WTC11 (cell line): ENCODE measurements around the gene FAM177A1. TPM values are rescaled to one million over a fixed set of nuclear protein-coding genes. Genes with fewer than 3 reads are reported as not detected.

Experiments used
- ATAC-seq: fragments of 200-7000 bp; cut with Tn5 transposase; 2 replicates; pipeline ENCODE4 v1.10.0; 2021; ENCODE audit warnings: mild to moderate bottlenecking, moderate library complexity
- CTCF ChIA-PET: fragments of 300-600 bp; sonication (Branson Sonifier 250); formaldehyde crosslinking; loops from one replicate; lab custom pipeline; 2021; ENCODE audit warnings: antibody characterized with exemption; lab: Charles Lee
- POLR2A ChIA-PET: fragments of 350-600 bp; sonication (Branson Sonifier 250); formaldehyde crosslinking; loops from one replicate; lab custom pipeline; 2021; ENCODE audit warnings: antibody characterized with exemption; lab: Charles Lee
- DNase-seq: peaks from one replicate; pipeline ENCODE4 v3.0.0; 2021; ENCODE audit warnings: low spot score
- H3K27ac Mint-ChIP-seq: 2 replicates; pipeline ENCODE4 v1.8.0; 2021; ENCODE audit warnings: mixed read lengths
- H3K27me3 Mint-ChIP-seq: 2 replicates; pipeline ENCODE4 v1.8.0; 2021; ENCODE audit warnings: low read depth, mild to moderate bottlenecking, moderate library complexity, mixed read lengths
- H3K36me3 Mint-ChIP-seq: 2 replicates; pipeline ENCODE4 v1.8.0; 2021; ENCODE audit warnings: mixed read lengths
- H3K4me1 Mint-ChIP-seq: 2 replicates; pipeline ENCODE4 v1.8.0; 2022; ENCODE audit warnings: mixed read lengths
- H3K4me3 Mint-ChIP-seq: 2 replicates; pipeline ENCODE4 v1.8.0; 2021; ENCODE audit warnings: mild to moderate bottlenecking, moderate library complexity, mixed read lengths
- H3K9me3 Mint-ChIP-seq: 2 replicates; pipeline ENCODE4 v1.8.0; 2021; ENCODE audit warnings: mixed read lengths
- CREB1 ChIP-seq: sonication (generic); formaldehyde crosslinking; IDR thresholded peaks from 2 replicates; pipeline ENCODE4 v1.8.0; 2023; ENCODE audit warnings: mild to moderate bottlenecking, missing genetic modification reagents
- ETV6 ChIP-seq: sonication (generic); formaldehyde crosslinking; IDR thresholded peaks from 2 replicates; pipeline ENCODE4 v1.8.1; 2022; ENCODE audit warnings: mild to moderate bottlenecking, missing genetic modification reagents
- GTF2I ChIP-seq: fragments of 250-450 bp; sonication (Bioruptor Pico); conservative IDR thresholded peaks from 2 replicates; pipeline ENCODE4 v1.4.0; 2021; ENCODE audit warnings: mild to moderate bottlenecking
- NR2C2 ChIP-seq: sonication (generic); formaldehyde crosslinking; IDR thresholded peaks from 2 replicates; pipeline ENCODE4 v1.8.0; 2022; ENCODE audit warnings: mild to moderate bottlenecking, missing genetic modification reagents
- NR3C1 ChIP-seq: sonication (generic); formaldehyde crosslinking; conservative IDR thresholded peaks from 2 replicates; pipeline ENCODE4 v1.8.1; 2023; ENCODE audit warnings: low read depth, mild to moderate bottlenecking, missing genetic modification reagents
- OVOL2 ChIP-seq: fragments of 250-450 bp; sonication (Bioruptor Pico); IDR thresholded peaks from 2 replicates; pipeline ENCODE4 v1.9.0; 2021; ENCODE audit warnings: mild to moderate bottlenecking, borderline replicate concordance
- PRRX2 ChIP-seq: fragments of 250-450 bp; sonication (Bioruptor Pico); IDR thresholded peaks from 2 replicates; pipeline ENCODE4 v1.8.0; 2021; ENCODE audit warnings: mild to moderate bottlenecking
- TCF7 ChIP-seq: sonication (generic); formaldehyde crosslinking; IDR thresholded peaks from 2 replicates; pipeline ENCODE4 v1.8.0; 2022; ENCODE audit warnings: mild to moderate bottlenecking, low read depth, missing genetic modification reagents, moderate library complexity
- TEAD1 ChIP-seq: sonication (generic); formaldehyde crosslinking; IDR thresholded peaks from 2 replicates; pipeline ENCODE4 v1.8.0; 2022; ENCODE audit warnings: mild to moderate bottlenecking, missing genetic modification reagents
- TEAD4 ChIP-seq: sonication (generic); formaldehyde crosslinking; IDR thresholded peaks from 2 replicates; pipeline ENCODE4 v1.8.0; 2022; ENCODE audit warnings: mild to moderate bottlenecking, missing genetic modification reagents
- TP53 ChIP-seq: sonication (generic); formaldehyde crosslinking; IDR thresholded peaks from 2 replicates; pipeline ENCODE4 v1.8.1; 2023; ENCODE audit warnings: mild to moderate bottlenecking, missing genetic modification reagents
- ZBTB21 ChIP-seq: sonication (generic); formaldehyde crosslinking; IDR thresholded peaks from 2 replicates; pipeline ENCODE4 v1.8.1; 2023; ENCODE audit warnings: mild to moderate bottlenecking, missing genetic modification reagents, borderline replicate concordance
- ZNF671 ChIP-seq: fragments of 250-450 bp; sonication (Bioruptor Pico); IDR thresholded peaks from 2 replicates; pipeline ENCODE4 v1.8.0; 2021; ENCODE audit warnings: mild to moderate bottlenecking
- total RNA-seq: library from RNA; stranded (reverse); gene quantifications from 3 replicates; pipeline ENCODE4 v1.2.3, GENCODE V29; 2021
- TF ChIP-seq, protein P1 (sequence below): sonication (generic); formaldehyde crosslinking; IDR thresholded peaks from 2 replicates; pipeline ENCODE4 v1.8.1; 2023; ENCODE audit warnings: mild to moderate bottlenecking, missing genetic modification reagents
- TF ChIP-seq, protein P2 (sequence below): sonication (generic); formaldehyde crosslinking; IDR thresholded peaks from 2 replicates; pipeline ENCODE4 v1.8.0; 2023; ENCODE audit warnings: missing genetic modification reagents, mild to moderate bottlenecking, borderline replicate concordance
- TF ChIP-seq, protein P3 (sequence below): sonication (generic); formaldehyde crosslinking; IDR thresholded peaks from 2 replicates; pipeline ENCODE4 v1.8.1; 2023; ENCODE audit warnings: mild to moderate bottlenecking, missing genetic modification reagents, moderate library complexity
- TF ChIP-seq, protein P4 (sequence below): sonication (generic); formaldehyde crosslinking; IDR thresholded peaks from 2 replicates; pipeline ENCODE4 v1.8.1; 2022; ENCODE audit warnings: mild to moderate bottlenecking, moderate library complexity, missing genetic modification reagents
- TF ChIP-seq, protein P5 (sequence below): sonication (generic); formaldehyde crosslinking; IDR thresholded peaks from 2 replicates; pipeline ENCODE4 v1.8.0; 2023; ENCODE audit warnings: mild to moderate bottlenecking, missing genetic modification reagents
- TF ChIP-seq, protein P6 (sequence below): sonication (generic); formaldehyde crosslinking; IDR thresholded peaks from 2 replicates; pipeline ENCODE4 v1.8.0; 2022; ENCODE audit warnings: mild to moderate bottlenecking, missing genetic modification reagents
- TF ChIP-seq, protein P7 (sequence below): fragments of 250-450 bp; sonication (Bioruptor Pico); IDR thresholded peaks from 2 replicates; pipeline ENCODE4 v1.8.0; 2021; ENCODE audit warnings: mild to moderate bottlenecking

FAM177A1 gene
- total RNA-seq, 1 experiment from 2014 or later, result 44.7 TPM

DNA sequence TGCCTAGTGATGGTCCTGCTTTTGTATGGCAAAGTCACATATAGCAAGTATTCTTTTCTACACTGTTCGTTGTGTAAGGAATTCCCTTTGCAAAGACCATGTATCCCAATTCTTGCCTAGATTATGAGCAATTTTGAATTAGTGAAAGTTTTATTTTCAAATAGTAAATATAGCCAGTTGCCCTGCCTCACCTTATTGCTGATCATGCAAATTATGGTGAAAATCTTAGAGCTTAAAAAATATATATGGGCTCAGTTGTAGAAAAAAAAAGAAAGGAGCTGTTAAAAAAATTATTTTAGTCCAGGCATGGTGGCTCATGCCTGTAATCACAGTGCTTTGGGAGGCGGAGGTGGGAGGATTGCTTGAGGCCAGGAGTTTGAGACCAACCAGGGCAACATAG, 44.5 kb upstream of the FAM177A1 start:
- no peaks in the 10 kb centered on the region for H3K9me3 Mint-ChIP-seq
- ATAC-seq (no peak), DNase-seq (no peak)
- ChIA-PET CTCF (no interaction called here), POLR2A (no interaction called here)
- H3K36me3 Mint-ChIP-seq, result peaks cover 5% of the 10 kb centered on the region
- TF ChIP-seq ZBTB21 (CRISPR knock-in tag), result no peak
- TF ChIP-seq TCF7 (CRISPR knock-in tag), result no peak
- TF ChIP-seq, protein P1, sequence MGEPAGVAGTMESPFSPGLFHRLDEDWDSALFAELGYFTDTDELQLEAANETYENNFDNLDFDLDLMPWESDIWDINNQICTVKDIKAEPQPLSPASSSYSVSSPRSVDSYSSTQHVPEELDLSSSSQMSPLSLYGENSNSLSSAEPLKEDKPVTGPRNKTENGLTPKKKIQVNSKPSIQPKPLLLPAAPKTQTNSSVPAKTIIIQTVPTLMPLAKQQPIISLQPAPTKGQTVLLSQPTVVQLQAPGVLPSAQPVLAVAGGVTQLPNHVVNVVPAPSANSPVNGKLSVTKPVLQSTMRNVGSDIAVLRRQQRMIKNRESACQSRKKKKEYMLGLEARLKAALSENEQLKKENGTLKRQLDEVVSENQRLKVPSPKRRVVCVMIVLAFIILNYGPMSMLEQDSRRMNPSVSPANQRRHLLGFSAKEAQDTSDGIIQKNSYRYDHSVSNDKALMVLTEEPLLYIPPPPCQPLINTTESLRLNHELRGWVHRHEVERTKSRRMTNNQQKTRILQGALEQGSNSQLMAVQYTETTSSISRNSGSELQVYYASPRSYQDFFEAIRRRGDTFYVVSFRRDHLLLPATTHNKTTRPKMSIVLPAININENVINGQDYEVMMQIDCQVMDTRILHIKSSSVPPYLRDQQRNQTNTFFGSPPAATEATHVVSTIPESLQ (CRISPR knock-in tag), result no peak
- TF ChIP-seq, protein P2, sequence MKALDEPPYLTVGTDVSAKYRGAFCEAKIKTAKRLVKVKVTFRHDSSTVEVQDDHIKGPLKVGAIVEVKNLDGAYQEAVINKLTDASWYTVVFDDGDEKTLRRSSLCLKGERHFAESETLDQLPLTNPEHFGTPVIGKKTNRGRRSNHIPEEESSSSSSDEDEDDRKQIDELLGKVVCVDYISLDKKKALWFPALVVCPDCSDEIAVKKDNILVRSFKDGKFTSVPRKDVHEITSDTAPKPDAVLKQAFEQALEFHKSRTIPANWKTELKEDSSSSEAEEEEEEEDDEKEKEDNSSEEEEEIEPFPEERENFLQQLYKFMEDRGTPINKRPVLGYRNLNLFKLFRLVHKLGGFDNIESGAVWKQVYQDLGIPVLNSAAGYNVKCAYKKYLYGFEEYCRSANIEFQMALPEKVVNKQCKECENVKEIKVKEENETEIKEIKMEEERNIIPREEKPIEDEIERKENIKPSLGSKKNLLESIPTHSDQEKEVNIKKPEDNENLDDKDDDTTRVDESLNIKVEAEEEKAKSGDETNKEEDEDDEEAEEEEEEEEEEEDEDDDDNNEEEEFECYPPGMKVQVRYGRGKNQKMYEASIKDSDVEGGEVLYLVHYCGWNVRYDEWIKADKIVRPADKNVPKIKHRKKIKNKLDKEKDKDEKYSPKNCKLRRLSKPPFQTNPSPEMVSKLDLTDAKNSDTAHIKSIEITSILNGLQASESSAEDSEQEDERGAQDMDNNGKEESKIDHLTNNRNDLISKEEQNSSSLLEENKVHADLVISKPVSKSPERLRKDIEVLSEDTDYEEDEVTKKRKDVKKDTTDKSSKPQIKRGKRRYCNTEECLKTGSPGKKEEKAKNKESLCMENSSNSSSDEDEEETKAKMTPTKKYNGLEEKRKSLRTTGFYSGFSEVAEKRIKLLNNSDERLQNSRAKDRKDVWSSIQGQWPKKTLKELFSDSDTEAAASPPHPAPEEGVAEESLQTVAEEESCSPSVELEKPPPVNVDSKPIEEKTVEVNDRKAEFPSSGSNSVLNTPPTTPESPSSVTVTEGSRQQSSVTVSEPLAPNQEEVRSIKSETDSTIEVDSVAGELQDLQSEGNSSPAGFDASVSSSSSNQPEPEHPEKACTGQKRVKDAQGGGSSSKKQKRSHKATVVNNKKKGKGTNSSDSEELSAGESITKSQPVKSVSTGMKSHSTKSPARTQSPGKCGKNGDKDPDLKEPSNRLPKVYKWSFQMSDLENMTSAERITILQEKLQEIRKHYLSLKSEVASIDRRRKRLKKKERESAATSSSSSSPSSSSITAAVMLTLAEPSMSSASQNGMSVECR (CRISPR knock-in tag), result no peak
- TF ChIP-seq GTF2I (CRISPR knock-in tag), result no peak
- no peak for TF ChIP-seq TEAD4 (CRISPR knock-in tag)
- no peak for TF ChIP-seq NR2C2
- no peak for TF ChIP-seq OVOL2 (CRISPR knock-in tag)
- no peak for TF ChIP-seq ETV6
- no peak for TF ChIP-seq PRRX2 (CRISPR knock-in tag)
- TF ChIP-seq, protein P3, sequence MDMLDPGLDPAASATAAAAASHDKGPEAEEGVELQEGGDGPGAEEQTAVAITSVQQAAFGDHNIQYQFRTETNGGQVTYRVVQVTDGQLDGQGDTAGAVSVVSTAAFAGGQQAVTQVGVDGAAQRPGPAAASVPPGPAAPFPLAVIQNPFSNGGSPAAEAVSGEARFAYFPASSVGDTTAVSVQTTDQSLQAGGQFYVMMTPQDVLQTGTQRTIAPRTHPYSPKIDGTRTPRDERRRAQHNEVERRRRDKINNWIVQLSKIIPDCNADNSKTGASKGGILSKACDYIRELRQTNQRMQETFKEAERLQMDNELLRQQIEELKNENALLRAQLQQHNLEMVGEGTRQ (CRISPR knock-in tag), result no peak
- TF ChIP-seq TP53 (CRISPR knock-in tag), result no peak
- TF ChIP-seq, protein P4, sequence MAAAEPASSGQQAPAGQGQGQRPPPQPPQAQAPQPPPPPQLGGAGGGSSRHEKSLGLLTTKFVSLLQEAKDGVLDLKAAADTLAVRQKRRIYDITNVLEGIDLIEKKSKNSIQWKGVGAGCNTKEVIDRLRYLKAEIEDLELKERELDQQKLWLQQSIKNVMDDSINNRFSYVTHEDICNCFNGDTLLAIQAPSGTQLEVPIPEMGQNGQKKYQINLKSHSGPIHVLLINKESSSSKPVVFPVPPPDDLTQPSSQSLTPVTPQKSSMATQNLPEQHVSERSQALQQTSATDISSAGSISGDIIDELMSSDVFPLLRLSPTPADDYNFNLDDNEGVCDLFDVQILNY, result no peak
- no peak for TF ChIP-seq CREB1 (CRISPR knock-in tag)
- TF ChIP-seq, protein P5, sequence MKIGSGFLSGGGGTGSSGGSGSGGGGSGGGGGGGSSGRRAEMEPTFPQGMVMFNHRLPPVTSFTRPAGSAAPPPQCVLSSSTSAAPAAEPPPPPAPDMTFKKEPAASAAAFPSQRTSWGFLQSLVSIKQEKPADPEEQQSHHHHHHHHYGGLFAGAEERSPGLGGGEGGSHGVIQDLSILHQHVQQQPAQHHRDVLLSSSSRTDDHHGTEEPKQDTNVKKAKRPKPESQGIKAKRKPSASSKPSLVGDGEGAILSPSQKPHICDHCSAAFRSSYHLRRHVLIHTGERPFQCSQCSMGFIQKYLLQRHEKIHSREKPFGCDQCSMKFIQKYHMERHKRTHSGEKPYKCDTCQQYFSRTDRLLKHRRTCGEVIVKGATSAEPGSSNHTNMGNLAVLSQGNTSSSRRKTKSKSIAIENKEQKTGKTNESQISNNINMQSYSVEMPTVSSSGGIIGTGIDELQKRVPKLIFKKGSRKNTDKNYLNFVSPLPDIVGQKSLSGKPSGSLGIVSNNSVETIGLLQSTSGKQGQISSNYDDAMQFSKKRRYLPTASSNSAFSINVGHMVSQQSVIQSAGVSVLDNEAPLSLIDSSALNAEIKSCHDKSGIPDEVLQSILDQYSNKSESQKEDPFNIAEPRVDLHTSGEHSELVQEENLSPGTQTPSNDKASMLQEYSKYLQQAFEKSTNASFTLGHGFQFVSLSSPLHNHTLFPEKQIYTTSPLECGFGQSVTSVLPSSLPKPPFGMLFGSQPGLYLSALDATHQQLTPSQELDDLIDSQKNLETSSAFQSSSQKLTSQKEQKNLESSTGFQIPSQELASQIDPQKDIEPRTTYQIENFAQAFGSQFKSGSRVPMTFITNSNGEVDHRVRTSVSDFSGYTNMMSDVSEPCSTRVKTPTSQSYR (CRISPR knock-in tag), result no peak
- no peak for TF ChIP-seq TEAD1 (CRISPR knock-in tag)
- no peak for TF ChIP-seq NR3C1 (CRISPR knock-in tag)
- no peak for TF ChIP-seq ZNF671 (CRISPR knock-in tag)
- TF ChIP-seq, protein P6, sequence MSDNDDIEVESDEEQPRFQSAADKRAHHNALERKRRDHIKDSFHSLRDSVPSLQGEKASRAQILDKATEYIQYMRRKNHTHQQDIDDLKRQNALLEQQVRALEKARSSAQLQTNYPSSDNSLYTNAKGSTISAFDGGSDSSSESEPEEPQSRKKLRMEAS (CRISPR knock-in tag), result no peak
- TF ChIP-seq, protein P7, sequence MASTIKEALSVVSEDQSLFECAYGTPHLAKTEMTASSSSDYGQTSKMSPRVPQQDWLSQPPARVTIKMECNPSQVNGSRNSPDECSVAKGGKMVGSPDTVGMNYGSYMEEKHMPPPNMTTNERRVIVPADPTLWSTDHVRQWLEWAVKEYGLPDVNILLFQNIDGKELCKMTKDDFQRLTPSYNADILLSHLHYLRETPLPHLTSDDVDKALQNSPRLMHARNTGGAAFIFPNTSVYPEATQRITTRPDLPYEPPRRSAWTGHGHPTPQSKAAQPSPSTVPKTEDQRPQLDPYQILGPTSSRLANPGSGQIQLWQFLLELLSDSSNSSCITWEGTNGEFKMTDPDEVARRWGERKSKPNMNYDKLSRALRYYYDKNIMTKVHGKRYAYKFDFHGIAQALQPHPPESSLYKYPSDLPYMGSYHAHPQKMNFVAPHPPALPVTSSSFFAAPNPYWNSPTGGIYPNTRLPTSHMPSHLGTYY, result no peak
- H3K27ac Mint-ChIP-seq, result no peak overlapping the region
- no peaks in the 10 kb centered on the region for H3K27me3 Mint-ChIP-seq
- no peak overlapping the region for H3K4me3 Mint-ChIP-seq
- no peaks in the 10 kb centered on the region for H3K4me1 Mint-ChIP-seq
